H1 (cell line): Measurements from ENCODE around the gene SHROOM3. TPM values are rescaled to one million over a fixed set of nuclear protein-coding genes. Genes with fewer than 3 reads are reported as not detected.

ENCODE experiments used
- CTCF ChIA-PET: fragments of 300-600 bp; sonication (Branson Sonifier 250); formaldehyde crosslinking; loops from one replicate; lab custom pipeline; 2021; ENCODE audit not compliant: partially characterized antibody; lab: Charles Lee
- POLR2A ChIA-PET: fragments of 300-600 bp; sonication (Branson Sonifier 250); formaldehyde crosslinking; loops from one replicate; lab custom pipeline; 2021; ENCODE audit warnings: inconsistent platforms; ENCODE audit not compliant: partially characterized antibody; lab: Charles Lee
- DNase-seq, 2 experiments: peaks; one replicate each; pipeline versions ENCODE4 v3.0.0 to v3.0.0-alpha.2; 2010 to 2022; ENCODE audit warnings: low spot score in 2 of 2, low read depth in 1 of 2, mixed read lengths in 1 of 2
- FAIRE-seq: peaks from 2 replicates; lab custom pipeline; 2011; peaks lifted over from hg19 to GRCh38; lab: Jason Lieb, UNC
- H2AFZ ChIP-seq: 2 replicates; pipeline ENCODE4 v1.8.1; 2012; ENCODE audit warnings: low read length, inconsistent platforms
- H2AK5ac ChIP-seq: 2 replicates; pipeline ENCODE4 v1.6.1; 2013; ENCODE audit warnings: low read depth, low read length
- H2BK120ac ChIP-seq: replicated peaks from 2 replicates; pipeline ENCODE3; 2013; ENCODE audit warnings: low read depth, low read length, inconsistent platforms
- H2BK12ac ChIP-seq: 2 replicates; pipeline ENCODE4 v1.6.1; 2013; ENCODE audit warnings: low read depth, low read length
- H2BK15ac ChIP-seq: 2 replicates; pipeline ENCODE4 v1.6.1; 2013; ENCODE audit warnings: low read length
- H2BK20ac ChIP-seq: 2 replicates; pipeline ENCODE4 v1.6.1; 2013; ENCODE audit warnings: low read length
- H2BK5ac ChIP-seq: 2 replicates; pipeline ENCODE4 v1.6.1; 2013; ENCODE audit warnings: low read depth, low read length
- H3K14ac ChIP-seq: 2 replicates; pipeline ENCODE4 v1.6.1; 2013; ENCODE audit warnings: inconsistent platforms; ENCODE audit not compliant: insufficient read length
- H3K18ac ChIP-seq: 2 replicates; pipeline ENCODE4 v1.6.1; 2013; ENCODE audit warnings: low read length; ENCODE audit errors: extremely low read depth
- H3K23ac ChIP-seq: 2 replicates; pipeline ENCODE4 v1.6.1; 2013; ENCODE audit warnings: inconsistent platforms; ENCODE audit not compliant: insufficient read length
- H3K23me2 ChIP-seq: 2 replicates; pipeline ENCODE4 v1.6.1; 2013; ENCODE audit warnings: low read depth, low read length
- H3K27ac ChIP-seq: 2 replicates; pipeline ENCODE4 v1.6.1; 2011; ENCODE audit warnings: low read depth, low read length, inconsistent platforms
- H3K27me3 ChIP-seq, 4 experiments: replicated peaks in 1 of 4; 1 replicate in 1 of 4; 2 replicates in 3 of 4; pipeline versions ENCODE4 v1.6.1 to v1.8.1; 2011 to 2013; ENCODE audit warnings: low read length in 3 of 4, mild to moderate bottlenecking in 3 of 4, inconsistent platforms in 2 of 4, mixed read lengths in 2 of 4, moderate library complexity in 1 of 4; ENCODE audit not compliant: control insufficient read depth in 3 of 4, insufficient read depth in 3 of 4; ENCODE audit errors: extremely low read depth in 1 of 4
- H3K36me3 ChIP-seq, 4 experiments: 2 replicates each; pipeline versions ENCODE4 v1.6.1 to v1.8.1; 2011 to 2013; ENCODE audit warnings: mild to moderate bottlenecking in 4 of 4, low read length in 3 of 4, moderate library complexity in 2 of 4, control low read depth in 1 of 4, inconsistent platforms in 1 of 4; ENCODE audit not compliant: insufficient read depth in 4 of 4, control insufficient read depth in 2 of 4
- H3K4ac ChIP-seq: replicated peaks from 2 replicates; pipeline ENCODE3; 2013; ENCODE audit warnings: low read length, low read depth, mixed read lengths, inconsistent platforms; ENCODE audit not compliant: insufficient read length
- H3K4me1 ChIP-seq, 4 experiments: replicated peaks in 1 of 4; 1 replicate in 1 of 4; 2 replicates in 3 of 4; pipeline versions ENCODE4 v1.6.1 to v1.8.1; 2011 to 2013; ENCODE audit warnings: low read length in 3 of 4, inconsistent platforms in 2 of 4, mixed read lengths in 1 of 4; ENCODE audit not compliant: insufficient read depth in 4 of 4, control insufficient read depth in 3 of 4
- H3K4me2 ChIP-seq, 2 experiments: 2 replicates each; pipeline versions ENCODE4 v1.6.1 to v1.8.1; 2011 to 2013; ENCODE audit warnings: low read depth in 2 of 2, low read length in 2 of 2, control low read depth in 1 of 2, inconsistent platforms in 1 of 2, mild to moderate bottlenecking in 1 of 2; ENCODE audit not compliant: insufficient read depth in 1 of 2
- H3K4me3 ChIP-seq, 4 experiments: fragments of 200-600, 300-600 bp in 1 of 4; sonication (generic), shearing (Covaris generic), sonication (Bioruptor Twin) in 1 of 4; 2 replicates each; pipeline versions ENCODE4 v1.5.1 to v1.8.1; 2011 to 2016; ENCODE audit warnings: low read length in 4 of 4, low read depth in 3 of 4, control low read depth in 2 of 4, inconsistent platforms in 2 of 4, mild to moderate bottlenecking in 2 of 4, mixed read lengths in 1 of 4, moderate library complexity in 1 of 4; ENCODE audit not compliant: insufficient read depth in 2 of 4; ENCODE audit errors: extremely low read depth in 1 of 4
- H3K56ac ChIP-seq: replicated peaks from 2 replicates; pipeline ENCODE3; 2013; ENCODE audit warnings: low read depth, mild to moderate bottlenecking, mixed read lengths, low read length, inconsistent platforms; ENCODE audit not compliant: insufficient read length
- H3K79me1 ChIP-seq: 2 replicates; pipeline ENCODE4 v1.6.1; 2013; ENCODE audit warnings: low read depth, low read length, control low read depth
- H3K79me2 ChIP-seq, 2 experiments: 2 replicates each; pipeline versions ENCODE4 v1.6.1 to v1.8.1; 2012 to 2013; ENCODE audit warnings: low read length in 2 of 2, mild to moderate bottlenecking in 2 of 2, inconsistent platforms in 1 of 2; ENCODE audit not compliant: insufficient read depth in 2 of 2, control insufficient read depth in 1 of 2
- H3K9ac ChIP-seq, 4 experiments: replicated peaks in 1 of 4; 1 replicate in 1 of 4; 2 replicates in 3 of 4; pipeline versions ENCODE4 v1.6.1 to v1.8.1; 2011 to 2013; ENCODE audit warnings: low read depth in 3 of 4, low read length in 3 of 4, control low read depth in 2 of 4, mild to moderate bottlenecking in 2 of 4, moderate library complexity in 2 of 4, inconsistent platforms in 1 of 4; ENCODE audit errors: extremely low read depth in 1 of 4
- H3K9me3 ChIP-seq, 2 experiments: 2 replicates each; pipeline versions ENCODE4 v1.6.1 to v1.8.1; 2012 to 2013; ENCODE audit warnings: mild to moderate bottlenecking in 2 of 2, moderate library complexity in 2 of 2, control low read depth in 1 of 2, inconsistent platforms in 1 of 2, low read depth in 1 of 2, low read length in 1 of 2, mixed read lengths in 1 of 2; ENCODE audit not compliant: insufficient read depth in 2 of 2
- H4K20me1 ChIP-seq, 2 experiments: replicated peaks in 1 of 2; 2 replicates each; pipeline versions ENCODE3 to v1.8.1; 2011 to 2013; ENCODE audit warnings: inconsistent platforms in 2 of 2, low read length in 2 of 2, mild to moderate bottlenecking in 1 of 2; ENCODE audit not compliant: insufficient read depth in 2 of 2, control insufficient read depth in 1 of 2
- H4K5ac ChIP-seq: 2 replicates; pipeline ENCODE4 v1.6.1; 2013; ENCODE audit warnings: low read length, low read depth, mixed read lengths, inconsistent platforms; ENCODE audit not compliant: insufficient read length
- H4K8ac ChIP-seq: 2 replicates; pipeline ENCODE4 v1.8.0; 2013; ENCODE audit warnings: mild to moderate bottlenecking, moderate library complexity, low read length, inconsistent platforms; ENCODE audit not compliant: insufficient read depth; ENCODE audit errors: extremely low read depth
- H4K91ac ChIP-seq: replicated peaks from 2 replicates; pipeline ENCODE3; 2013; ENCODE audit warnings: low read length, mixed read lengths, inconsistent platforms; ENCODE audit not compliant: insufficient read length
- JUND ChIP-seq: IDR thresholded peaks from 2 replicates; pipeline ENCODE4 v1.6.1; 2011; ENCODE audit warnings: mild to moderate bottlenecking, improper control_type of control experiment, low read length
- KDM1A ChIP-seq: fragments of 200-600, 300-600 bp; sonication (generic); IDR thresholded peaks from 2 replicates; pipeline ENCODE4 v1.7.1; 2016; ENCODE audit warnings: mild to moderate bottlenecking, low read length, borderline replicate concordance
- POLR2A ChIP-seq, 2 experiments: IDR thresholded peaks; 1 replicate in 1 of 2; 2 replicates in 1 of 2; pipeline ENCODE4 v1.6.1; 2011; ENCODE audit warnings: low read depth in 2 of 2, low read length in 2 of 2, mild to moderate bottlenecking in 2 of 2; ENCODE audit errors: control extremely low read depth in 1 of 2
- polyA plus RNA-seq, 7 experiments: library from polyadenylated mRNA; depleted of rRNA in 3 of 7; stranded (reverse) in 5 of 7; unstranded in 2 of 7; fragments of >200 nt in 5 of 7; fragments of 200-250 nt in 2 of 7; gene quantifications; 1 replicate in 5 of 7; 2 replicates in 1 of 7; 4 replicates in 1 of 7; pipeline versions ENCODE4 v1.2.1 to v1.2.3, GENCODE V29; 2011 to 2013; ENCODE audit warnings: missing spikeins in 2 of 7, mixed read lengths in 2 of 7
- total RNA-seq: library from RNA; stranded (reverse); fragmentation: NEBNext Ultra II Directional; extraction: Animal tissue kit (Norgen Biotek cat#: 25700); gene quantifications from 2 replicates; pipeline ENCODE4 v1.2.1, GENCODE V29; 2021
- TF ChIP-seq, protein P1 (sequence below): IDR thresholded peaks from 2 replicates; pipeline ENCODE4 v1.6.1; 2011; ENCODE audit warnings: low read length, improper control_type of control experiment

SHROOM3 gene
- total and polyA plus RNA-seq, 2 of the 8 experiments (the other 6 are each of a cell fraction or from before 2014, with no cell fraction given) = 15.8 to 34.0 TPM

DNA sequence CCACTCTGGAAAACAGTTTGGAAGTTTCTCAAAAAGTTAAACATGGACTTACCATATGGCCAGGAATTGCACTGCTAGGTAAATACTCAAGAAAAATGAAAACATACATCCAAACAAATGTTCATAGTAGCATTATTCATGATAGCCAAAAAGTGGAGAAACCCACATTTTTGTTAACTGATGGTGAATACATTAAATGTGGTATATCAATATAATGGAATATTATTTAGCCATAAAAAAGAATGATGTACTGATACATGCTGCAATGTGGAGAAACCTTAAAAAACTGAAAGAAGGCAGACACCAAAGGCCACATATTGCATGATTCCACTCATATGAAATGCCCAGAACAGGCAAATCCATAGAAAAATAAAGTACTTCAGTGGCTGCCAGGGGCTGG, 79.1 kb downstream of the SHROOM3 start:
- Histone ChIP-seq H3K23ac (no peak overlapping the region), H3K9me3 (peaks cover 0 to 5% of the 10 kb centered on the region in 2 experiments; a peak in 2 of 4 replicates), H2BK120ac (no peak overlapping the region), H3K4ac (no peak overlapping the region), H3K56ac (no peak overlapping the region), H3K18ac (no peak overlapping the region), H3K36me3 (peaks cover 0 to 6% (median 0%) of the 10 kb centered on the region in 4 experiments; a peak in 2 of 8 replicates), H3K4me1 (no peaks in the 10 kb centered on the region; a peak in 1 of 7 replicates), H4K91ac (no peak overlapping the region), H2BK20ac (no peak overlapping the region), H4K5ac (no peak overlapping the region), H2BK15ac (no peak overlapping the region), H3K9ac (no peak overlapping the region), H3K79me1 (no peaks in the 10 kb centered on the region), H2BK5ac (no peak overlapping the region), H2AK5ac (no peak overlapping the region), H3K4me2 (no peak overlapping the region), H2BK12ac (no peak overlapping the region), H4K8ac (no peak overlapping the region), H2AFZ (no peak overlapping the region), H3K27ac (no peak overlapping the region), H3K23me2 (no peaks in the 10 kb centered on the region; the same call in 1 of the 2 replicates), H3K27me3 (no peaks in the 10 kb centered on the region), H4K20me1 (no peaks in the 10 kb centered on the region), H3K79me2 (peaks cover 0 to 4% of the 10 kb centered on the region in 2 experiments; a peak in 1 of 4 replicates), H3K4me3 (no peak overlapping the region), H3K14ac (no peak overlapping the region)
- TF ChIP-seq JUND (no peak), KDM1A (peak; percentile 20; the same call in 1 of the 2 replicates), POLR2A (IDR thresholded peaks at IDR 0.05; ENCODE audit: control extremely low read depth in 1 of 2, low read depth in 2 of 2, low read length in 2 of 2) (no peak)
- TF ChIP-seq, protein P1, sequence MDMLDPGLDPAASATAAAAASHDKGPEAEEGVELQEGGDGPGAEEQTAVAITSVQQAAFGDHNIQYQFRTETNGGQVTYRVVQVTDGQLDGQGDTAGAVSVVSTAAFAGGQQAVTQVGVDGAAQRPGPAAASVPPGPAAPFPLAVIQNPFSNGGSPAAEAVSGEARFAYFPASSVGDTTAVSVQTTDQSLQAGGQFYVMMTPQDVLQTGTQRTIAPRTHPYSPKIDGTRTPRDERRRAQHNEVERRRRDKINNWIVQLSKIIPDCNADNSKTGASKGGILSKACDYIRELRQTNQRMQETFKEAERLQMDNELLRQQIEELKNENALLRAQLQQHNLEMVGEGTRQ = no peak
- FAIRE-seq (no peak), DNase-seq (no peak)
- ChIA-PET POLR2A (no interaction called here), CTCF (interaction anchor here (1.9 kb wide), 1 partner anchor 42 kb away, joined by 7 read pairs; no protein-coding TSS in a partner anchor)
